Measurements from ENCODE around the gene GNAQ.

GNAQ gene

DNA sequence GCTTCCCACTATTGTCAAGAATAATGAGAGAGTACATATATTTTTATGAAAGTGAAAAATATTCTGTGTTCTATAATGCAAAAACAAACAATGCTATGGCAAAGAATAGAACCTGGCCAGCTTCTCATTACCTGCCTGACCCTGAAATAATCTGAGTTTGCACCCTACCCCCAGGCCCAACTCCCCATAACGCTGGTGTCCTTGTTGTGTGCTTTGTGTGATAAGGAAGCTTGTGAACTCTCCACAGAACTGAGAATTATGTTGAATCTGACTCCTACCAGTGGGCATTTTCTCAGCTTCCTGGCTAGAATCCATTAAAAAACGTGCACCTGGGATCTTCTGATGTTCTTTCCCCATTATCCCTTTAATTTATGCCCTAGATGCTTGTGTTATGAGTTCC is 205.5 kb downstream of the GNAQ start:
- in situ Hi-C loops (cut with MboI; ENCODE audit: low sequenced_read_pairs): no loop called here

DNA sequence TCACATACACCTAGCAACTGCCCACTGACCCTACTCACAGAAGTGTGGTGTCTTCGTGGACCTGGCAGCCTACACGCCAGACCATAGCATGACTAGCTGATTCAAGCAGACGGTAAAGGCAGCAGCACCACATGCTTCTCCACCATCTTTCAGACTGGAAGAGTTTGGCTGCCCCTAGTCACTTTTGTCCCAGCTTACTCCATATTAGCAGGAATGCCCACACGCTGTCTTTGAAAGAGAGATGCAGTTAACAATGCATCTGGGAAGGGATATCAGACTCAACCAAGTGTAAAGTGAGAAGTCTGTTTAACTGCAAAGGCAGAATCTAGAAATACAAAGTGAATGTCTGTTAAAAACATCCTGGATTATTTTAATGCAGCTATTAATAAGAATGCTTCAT is 206.2 kb downstream of the GNAQ start:
- in situ Hi-C loops (cut with MboI; ENCODE audit: low sequenced_read_pairs): no loop called here

DNA sequence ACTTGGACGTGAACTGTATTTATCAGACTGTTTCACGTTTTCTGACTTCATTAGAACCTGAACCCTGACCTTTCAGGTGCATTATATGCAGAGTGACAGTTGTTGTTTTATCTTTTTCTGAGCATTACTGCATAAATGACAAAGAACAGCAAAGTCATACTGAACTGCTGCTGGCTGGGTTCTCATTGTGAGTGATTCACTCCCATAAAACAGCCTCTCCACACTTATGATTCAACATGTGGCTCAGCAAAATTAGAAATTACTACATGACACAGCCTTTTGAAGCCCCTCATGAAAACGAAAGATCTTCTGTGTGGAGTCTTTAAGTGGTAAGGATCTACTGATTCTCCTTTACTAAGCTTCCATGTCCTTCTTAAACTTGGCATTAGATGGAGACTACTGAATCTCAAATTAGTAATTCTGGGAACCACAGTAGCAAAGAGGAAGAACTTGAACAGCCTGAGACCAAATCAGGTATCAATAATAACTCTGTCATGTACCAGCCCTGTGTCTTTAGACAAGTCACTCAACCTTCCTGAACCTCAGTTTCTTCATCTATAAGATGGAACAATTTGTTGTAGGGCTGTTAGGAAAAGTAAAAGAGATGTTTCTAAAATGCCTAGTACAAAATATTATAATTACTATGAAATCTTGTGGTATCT is 211.2 kb downstream of the GNAQ start:
- in situ Hi-C loops (cut with MboI; ENCODE audit: low sequenced_read_pairs): no loop called here

DNA sequence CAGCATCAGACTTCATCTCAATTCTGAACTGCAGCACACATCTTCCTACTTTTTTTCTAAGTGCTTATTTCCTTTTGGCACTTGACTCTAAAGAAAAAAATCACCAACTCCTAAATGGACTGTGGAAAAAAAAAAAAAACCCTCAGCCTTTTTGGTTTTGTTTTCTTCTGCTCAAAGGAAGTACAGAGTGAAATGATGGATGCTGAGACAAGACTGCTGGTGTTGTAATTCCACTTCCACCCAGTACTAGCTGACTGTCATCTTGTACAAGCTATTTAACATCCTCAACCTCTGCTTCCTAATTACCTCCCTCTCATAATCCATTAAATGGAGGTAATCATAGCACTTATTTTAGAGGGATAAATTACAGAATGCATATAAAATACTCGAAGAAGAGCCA is 212.0 kb downstream of the GNAQ start:
- in situ Hi-C loops (cut with MboI; ENCODE audit: low sequenced_read_pairs): no loop called here

DNA sequence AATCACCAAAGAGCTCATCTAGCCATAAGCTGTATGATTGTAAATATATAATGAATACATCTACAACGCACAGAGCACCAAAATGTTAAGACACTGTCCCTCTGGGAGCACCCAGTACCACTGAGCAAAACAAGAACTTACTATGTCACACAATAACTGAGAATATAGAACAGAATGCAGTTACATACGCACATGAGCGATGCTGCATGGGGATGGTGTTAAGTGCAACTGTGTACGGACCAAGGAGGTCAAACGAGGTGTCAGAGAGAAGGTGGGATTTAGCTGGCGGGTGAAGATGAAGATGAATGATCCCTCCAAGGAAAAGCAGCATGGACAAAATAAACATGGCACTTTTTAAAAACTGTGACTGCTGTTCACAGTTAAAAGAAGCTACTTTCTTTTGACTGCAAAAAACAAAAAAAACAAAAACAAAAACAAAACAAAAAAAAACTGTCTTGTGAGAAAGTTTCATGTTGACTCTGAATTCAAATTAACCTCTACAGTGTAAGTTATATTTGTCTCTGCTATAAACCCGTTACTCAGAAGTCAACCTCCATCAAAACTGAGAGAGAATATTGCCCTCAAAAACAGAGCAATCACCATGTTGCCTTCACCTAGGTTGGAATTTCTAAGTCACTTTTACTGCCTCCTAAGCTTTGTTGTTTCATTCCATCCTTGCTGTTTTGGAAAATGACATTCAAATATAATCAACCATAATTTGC is 213.9 kb downstream of the GNAQ start:
- in situ Hi-C loops (cut with MboI; ENCODE audit: low sequenced_read_pairs): no loop called here

DNA sequence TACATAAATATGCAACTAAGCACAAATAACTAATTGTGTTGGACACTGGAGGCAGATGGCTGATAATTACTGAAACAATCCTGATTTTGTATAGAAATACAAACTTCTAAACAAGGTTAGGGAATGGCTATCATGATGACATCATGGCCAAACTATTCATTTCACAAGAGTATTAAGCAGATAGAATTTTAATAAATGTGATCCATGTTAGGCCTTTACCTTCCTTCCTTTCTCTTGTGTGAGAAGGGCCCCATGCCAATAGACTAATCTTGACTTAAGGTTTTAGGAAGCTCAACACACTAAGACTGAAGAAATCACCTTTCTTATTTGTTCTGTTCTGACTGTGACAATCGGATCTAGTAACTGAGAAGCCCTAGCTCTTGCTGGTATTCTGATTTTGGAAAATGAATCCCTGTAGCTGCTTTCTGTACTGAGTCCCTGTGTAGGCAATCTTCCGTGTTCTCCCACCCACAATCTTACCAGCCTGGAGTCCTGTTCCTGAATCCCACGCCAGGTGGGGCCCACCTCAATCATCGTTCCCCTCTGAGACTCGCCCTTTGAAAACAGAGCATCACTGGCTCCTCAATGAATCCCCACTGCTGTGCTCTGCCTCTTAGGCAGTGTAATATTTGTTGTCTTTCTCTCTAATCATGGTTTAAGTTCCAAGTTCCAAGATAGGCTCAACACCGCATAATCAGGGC is 214.8 kb downstream of the GNAQ start:
- in situ Hi-C loops (cut with MboI; ENCODE audit: low sequenced_read_pairs): no loop called here

DNA sequence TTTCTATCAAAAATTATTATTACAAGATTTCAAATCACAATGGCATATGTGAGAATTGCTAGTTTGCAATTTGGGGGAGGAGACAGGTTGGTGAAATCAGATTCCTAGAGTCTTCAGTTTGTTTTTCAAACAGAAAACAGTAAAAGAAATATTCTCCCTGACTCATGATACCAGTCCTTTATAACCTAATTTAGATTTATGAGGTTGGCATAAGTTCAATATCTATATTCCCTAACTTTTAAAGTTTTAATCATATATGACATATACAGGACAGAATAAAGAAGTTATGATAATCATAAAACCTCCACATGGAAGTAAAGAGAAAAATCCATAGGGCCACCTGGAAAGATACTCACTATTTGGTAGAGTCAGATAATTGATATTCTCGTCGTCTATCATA is 216.4 kb downstream of the GNAQ start:
- in situ Hi-C loops (cut with MboI; ENCODE audit: low sequenced_read_pairs): no loop called here

DNA sequence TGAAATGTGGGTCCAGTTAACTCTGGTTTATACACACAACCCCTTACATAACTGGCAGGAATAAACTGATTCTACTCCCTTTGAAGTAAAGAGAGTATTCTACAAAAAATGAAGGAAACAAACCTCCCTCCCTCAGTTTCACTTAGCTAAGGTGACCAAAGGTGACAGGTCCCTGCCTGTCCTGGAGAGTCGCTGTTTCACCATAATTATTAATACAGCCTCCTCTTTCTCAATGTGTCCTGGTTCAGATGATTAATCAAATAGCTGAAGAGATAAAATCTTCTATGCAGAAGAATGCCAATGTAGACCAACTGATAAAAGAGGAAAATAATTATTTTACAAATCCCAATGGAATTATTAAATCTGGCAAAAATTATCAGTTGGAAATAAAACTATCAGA is 219.8 kb downstream of the GNAQ start:
- in situ Hi-C loops (cut with MboI; ENCODE audit: low sequenced_read_pairs): no loop called here

DNA sequence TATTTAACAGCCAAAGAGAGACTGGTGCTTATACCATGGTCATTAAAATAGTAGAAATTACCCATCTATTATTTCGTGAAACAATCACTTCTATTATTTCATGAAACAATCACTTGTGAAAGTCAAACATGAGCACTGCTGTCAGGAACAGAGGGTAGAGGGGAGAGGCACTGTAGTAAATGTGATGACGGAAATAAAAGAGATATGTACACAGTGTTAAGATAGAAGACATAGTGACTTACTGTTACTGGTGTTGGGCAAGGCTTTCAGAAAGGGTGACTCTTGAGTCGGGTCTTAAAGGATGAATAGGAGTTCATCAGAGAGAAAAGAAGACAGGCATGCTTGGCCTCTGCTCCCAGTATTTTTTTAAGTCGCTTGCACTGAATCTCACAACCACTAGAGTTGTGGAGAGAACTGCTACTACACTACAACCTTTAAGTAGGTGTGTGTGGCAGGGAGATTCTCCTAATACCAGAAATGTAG is 220.9 kb downstream of the GNAQ start:
- in situ Hi-C loops (cut with MboI; ENCODE audit: low sequenced_read_pairs): no loop called here

DNA sequence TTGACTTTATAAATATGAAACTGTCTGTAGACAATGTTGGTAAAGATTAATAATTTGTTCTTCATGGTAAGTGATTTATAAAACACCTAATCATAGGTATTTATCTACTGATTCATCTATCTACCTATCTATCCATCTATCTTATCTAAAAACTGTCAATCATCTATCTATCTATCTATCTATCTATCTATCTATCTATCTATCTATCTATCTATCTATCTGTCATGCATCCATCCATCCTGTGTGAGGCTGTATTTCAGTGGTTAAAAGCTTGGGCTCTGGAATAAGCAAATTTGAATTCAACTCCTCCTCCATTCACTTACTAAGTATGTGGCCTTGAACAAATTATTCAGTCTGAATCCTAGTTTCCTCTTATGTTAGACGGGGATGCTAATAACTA is 221.6 kb downstream of the GNAQ start:
- in situ Hi-C loops (cut with MboI; ENCODE audit: low sequenced_read_pairs): no loop called here

DNA sequence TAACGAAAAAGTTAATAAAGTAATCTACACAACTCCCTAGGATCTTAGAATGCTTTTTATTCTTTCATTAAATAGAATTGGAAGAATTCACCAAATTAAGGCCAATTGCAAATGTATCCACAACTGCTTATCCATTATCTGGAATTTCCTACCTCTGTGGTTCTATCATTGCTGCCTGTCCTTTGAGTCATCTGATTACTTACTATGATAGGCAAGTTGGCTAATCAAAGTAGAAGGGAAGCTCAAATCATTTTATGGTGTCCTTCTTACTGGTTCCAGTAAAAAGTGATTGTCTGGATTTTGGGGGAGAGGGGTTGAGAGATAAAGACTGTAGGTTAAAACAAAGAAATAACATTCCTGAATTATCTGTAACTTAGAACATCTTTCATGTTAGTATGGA is 222.1 kb downstream of the GNAQ start:
- in situ Hi-C loops (cut with MboI; ENCODE audit: low sequenced_read_pairs): no loop called here

DNA sequence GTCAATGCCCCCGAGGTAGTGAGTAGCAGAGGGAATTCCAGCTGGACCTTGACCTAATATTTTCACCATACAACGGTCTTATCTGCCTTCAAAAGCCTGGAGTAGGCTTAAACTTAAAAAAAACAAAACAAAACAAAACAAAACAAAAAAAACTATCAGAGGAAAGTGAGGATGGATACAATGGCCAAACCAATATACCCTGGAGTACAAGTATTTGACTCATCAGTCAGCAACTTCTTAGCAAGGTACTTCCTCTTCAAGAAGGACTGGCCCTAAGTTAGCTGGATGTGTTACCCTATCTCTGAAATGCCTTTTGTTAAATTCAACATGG is 222.9 kb downstream of the GNAQ start:
- in situ Hi-C loops (cut with MboI; ENCODE audit: low sequenced_read_pairs): no loop called here

DNA sequence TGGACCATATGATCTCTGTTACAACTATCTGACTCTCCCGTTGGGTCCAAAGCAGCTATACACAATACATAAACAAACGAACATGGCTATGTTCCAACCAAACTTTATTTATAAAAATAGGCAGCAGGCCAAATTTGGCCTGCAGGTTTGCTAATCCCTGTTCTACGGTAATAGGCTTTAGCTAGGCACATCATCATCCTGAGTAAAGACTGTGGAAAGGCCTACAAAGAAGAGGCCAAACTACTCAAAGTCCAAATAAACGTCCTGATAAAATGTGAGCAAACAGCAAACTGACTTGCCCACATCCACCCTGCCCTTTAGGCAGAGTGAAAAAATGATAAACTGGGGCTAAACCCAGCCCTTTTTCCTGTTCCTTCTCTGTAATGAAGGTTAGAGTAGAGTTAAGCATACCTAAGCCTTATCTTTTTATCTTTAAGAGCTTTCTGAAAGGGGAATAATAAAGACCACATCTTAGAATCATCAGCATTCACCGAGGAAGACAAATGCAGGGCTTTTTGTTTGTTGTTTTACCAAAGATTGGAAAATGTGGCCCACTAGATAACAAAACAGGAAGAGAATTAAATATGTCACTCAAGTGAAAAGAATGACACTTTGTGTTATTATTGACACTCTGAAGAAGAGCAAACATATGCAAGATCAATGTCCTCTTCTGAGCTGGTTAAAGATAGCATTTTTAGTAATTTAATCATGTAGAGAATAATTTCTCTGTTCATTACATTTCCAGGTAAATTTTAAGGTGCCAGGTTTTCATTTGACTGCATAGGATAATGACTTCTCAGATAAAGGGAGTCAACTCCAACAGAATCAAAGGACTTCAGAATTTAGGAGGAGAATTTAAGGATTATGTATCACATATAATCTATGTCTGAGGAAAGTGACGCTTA is 223.5 kb downstream of the GNAQ start:
- in situ Hi-C loops (cut with MboI; ENCODE audit: low sequenced_read_pairs): no loop called here

DNA sequence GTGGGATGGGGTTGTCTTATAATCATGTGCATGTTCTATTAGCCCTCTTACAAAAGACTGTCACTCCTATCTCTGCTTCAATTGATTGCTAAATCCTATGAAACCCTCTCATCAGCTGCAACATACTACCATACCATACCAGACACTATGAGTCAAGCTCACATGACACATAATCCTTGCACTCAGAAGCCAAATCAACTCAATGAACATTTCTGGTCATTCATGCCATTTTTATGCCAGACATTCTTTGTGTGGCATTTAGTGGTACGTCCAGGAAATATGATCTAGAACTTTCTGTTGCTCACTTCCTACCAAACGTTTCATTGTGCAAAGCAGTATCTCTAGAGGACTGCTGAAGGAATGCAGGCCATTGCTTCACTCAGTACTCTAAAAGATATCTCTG is 224.3 kb downstream of the GNAQ start:
- in situ Hi-C loops (cut with MboI; ENCODE audit: low sequenced_read_pairs): no loop called here

DNA sequence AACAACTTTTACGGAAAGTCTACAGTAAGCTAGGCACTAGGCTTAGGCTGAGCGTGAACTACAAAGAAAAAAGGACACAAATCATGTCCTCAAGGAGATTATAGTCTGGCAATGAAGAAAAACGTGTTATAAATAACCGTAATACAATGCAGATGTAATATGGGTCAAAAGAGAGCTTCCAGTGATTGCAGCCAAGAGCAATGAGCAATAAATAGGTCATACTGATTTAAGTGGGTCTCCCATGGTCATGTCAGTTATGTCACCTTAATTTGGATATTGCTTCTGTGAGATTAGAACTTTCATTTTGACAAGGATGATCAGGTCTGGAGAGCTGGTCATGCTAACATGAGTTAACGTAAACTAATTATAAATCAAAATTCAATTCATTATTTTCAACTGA is 224.9 kb downstream of the GNAQ start:
- in situ Hi-C loops (cut with MboI; ENCODE audit: low sequenced_read_pairs): no loop called here

DNA sequence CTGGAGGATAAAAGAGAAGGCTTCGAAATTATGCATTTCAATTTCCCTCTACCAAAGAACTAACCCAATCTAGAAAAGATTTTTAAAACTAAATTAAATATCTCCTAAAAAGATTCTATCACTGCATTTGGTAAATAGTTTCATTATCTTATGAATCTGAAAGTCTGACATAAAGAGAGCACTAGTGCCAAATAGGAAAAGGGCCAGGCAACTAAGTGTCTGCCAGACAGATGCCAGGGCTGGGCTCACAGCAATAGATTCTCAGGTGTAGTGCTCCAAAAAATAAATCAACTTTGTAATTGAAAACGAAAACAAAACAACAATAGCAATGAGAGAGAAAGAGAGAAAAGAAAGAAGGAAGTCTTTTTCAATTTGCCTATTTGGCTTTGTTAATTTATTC is 225.8 kb downstream of the GNAQ start:
- in situ Hi-C loops (cut with MboI; ENCODE audit: low sequenced_read_pairs): no loop called here

DNA sequence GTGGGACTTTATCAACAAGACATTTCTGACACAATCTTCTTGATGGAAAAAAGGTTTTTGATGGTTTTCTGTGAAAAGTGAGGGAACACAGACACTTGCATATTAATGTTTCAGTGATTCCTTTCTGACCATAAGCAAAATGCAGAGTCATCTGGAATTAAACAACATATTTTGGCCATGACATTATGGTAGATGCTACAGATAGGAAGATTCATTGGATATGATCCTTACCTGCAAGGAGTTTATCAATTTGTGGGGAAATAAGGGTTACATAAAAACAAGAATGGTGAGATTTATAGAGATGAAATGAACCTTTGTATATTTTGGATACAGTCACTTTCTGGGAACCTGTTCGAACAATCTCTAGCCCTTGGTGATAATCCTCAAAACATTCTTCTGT is 228.2 kb downstream of the GNAQ start:
- in situ Hi-C loops (cut with MboI; ENCODE audit: low sequenced_read_pairs): no loop called here

DNA sequence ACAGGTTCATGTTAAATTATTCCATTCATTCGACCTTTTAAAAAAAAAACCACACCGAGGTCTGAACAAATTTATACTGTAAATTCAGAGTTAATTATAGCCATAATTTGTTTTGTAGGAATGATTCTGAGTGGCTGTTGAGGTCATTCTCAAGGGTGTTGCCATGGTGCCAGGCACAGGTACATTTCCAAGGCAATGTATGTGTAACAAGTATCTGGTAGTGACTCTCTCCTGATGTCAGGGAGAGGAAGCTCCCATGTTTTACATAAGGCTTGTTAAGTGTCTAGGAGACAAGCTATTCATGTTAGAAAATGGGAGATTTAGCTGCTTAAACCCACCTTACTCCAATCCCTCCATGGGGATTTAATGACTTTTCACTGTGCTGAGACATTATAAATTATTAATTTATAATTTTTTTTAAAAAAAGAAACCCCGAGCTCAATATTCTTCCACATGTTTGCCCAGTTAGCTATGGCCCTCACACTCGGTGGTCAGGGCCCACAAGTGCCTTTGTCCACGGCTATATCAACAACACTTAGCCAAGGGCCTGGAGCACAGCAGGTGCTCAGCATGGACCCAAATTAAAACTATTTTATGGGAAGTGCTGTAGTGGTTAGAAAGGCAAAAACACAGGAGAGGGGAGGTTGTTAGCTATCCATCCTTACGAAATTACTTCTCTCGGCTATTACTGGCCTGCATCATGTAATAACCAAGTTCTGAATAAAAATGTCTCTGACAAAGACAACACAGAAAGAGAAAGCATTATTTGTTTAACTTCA is 228.9 kb downstream of the GNAQ start:
- in situ Hi-C loops (cut with MboI; ENCODE audit: low sequenced_read_pairs): no loop called here

DNA sequence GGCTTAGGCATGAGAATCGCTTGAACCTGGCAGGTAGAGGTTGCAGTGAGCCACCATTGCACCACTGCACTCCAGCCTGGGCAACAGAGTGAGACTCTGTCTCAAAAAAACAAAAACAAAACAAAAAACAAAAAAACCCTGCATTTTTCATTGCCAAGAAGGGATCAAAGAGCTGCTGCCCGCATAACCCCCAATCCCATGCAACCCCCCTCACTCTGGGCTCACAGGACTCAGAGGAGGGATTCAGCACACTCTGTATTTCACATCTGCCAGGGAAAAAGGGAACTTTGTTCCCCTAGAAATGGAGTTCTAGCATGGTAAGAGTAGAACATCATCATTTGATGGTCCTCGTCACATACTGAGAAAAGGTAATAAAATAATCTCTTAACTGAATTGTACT is 229.5 kb downstream of the GNAQ start:
- in situ Hi-C loops (cut with MboI; ENCODE audit: low sequenced_read_pairs): no loop called here

DNA sequence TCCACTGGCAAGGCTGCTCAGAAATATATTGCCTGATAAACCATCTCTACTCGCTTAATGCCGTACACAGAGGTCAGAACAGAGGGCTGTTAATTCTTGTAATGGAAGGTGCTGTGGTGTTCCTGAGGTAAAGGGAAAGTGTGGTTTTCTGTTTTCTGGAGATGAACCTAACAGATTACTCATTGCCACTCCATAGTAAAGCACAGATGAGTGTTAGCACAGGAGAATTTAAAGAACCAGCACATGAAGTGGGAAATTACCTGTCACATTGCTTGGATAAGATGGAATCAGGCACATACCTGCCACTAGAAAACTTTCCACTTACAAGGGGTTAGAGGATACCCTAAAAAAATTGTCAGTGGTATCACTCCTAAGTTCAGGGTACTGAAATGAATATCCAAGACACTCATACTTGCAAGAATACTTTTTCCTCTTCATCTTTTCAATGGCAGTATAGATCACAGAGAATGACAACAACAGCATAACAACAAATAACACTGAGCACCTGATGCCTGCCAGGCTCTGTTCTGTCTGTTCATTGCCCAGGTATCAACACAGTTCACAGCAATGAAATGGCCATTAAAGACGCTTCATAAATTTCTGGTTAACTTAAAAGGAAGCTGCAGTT is 230.6 kb downstream of the GNAQ start:
- in situ Hi-C loops (cut with MboI; ENCODE audit: low sequenced_read_pairs): no loop called here

Measured in hTERT RPE-1 (cell line).